IMR-90 (cell line): ENCODE results near the gene ITIH4. TPM values are rescaled to one million over a fixed set of nuclear protein-coding genes. Genes with fewer than 3 reads are reported as not detected.
A peak's percentile ranks its signal among the peaks of the same experiment; 100 is the strongest.

Experiments used
- ATAC-seq: fragments of 200-7000 bp; cut with Tn5 transposase; 2 replicates; pipeline ENCODE4 v1.9.1; 2020; ENCODE audit warnings: low read depth, mild to moderate bottlenecking, moderate library complexity
- BruUV-seq: library from RNA; stranded (reverse); fragments of 400-500 nt; replicated peaks from 2 replicates; lab custom pipeline; 2021; lab: Mats Ljungman, UMichigan
- CTCF ChIA-PET: fragments of 300-600 bp; formaldehyde crosslinking; extraction: SDS; loops from one replicate; lab custom pipeline; 2021; ENCODE audit warnings: antibody characterized with exemption; lab: Yijun Ruan, JAX
- POLR2A ChIA-PET: fragments of 300-600 bp; sonication (Branson Sonifier 250); formaldehyde crosslinking; loops from one replicate; lab custom pipeline; 2022; ENCODE audit warnings: antibody characterized with exemption; ENCODE audit not compliant: unreplicated experiment; lab: Charles Lee
- DNase-seq: peaks from one replicate; pipeline ENCODE4 v3.0.0; 2013
- H2AFZ ChIP-seq: replicated peaks from 2 replicates; pipeline ENCODE3; 2013; ENCODE audit warnings: low read length, mild to moderate bottlenecking; ENCODE audit not compliant: poor library complexity
- H2AK5ac ChIP-seq: 2 replicates; pipeline ENCODE4 v1.6.1; 2013; ENCODE audit warnings: low read depth, low read length, inconsistent platforms
- H2AK9ac ChIP-seq: replicated peaks from 2 replicates; pipeline ENCODE3; 2013; ENCODE audit warnings: mild to moderate bottlenecking, low read depth, low read length, moderate library complexity; ENCODE audit not compliant: poor library complexity
- H2BK120ac ChIP-seq: 2 replicates; pipeline ENCODE4 v1.6.1; 2013; ENCODE audit warnings: low read depth, low read length, inconsistent platforms
- H2BK15ac ChIP-seq: 3 replicates; pipeline ENCODE4 v1.6.1; 2013; ENCODE audit warnings: low read depth, low read length, inconsistent platforms
- H2BK20ac ChIP-seq: 2 replicates; pipeline ENCODE4 v1.6.1; 2013; ENCODE audit warnings: low read depth, mild to moderate bottlenecking, inconsistent platforms, low read length, moderate library complexity
- H2BK5ac ChIP-seq: 2 replicates; pipeline ENCODE4 v1.6.1; 2013; ENCODE audit warnings: mild to moderate bottlenecking, low read depth, low read length, inconsistent platforms; ENCODE audit not compliant: poor library complexity, severe bottlenecking
- H3K14ac ChIP-seq: replicated peaks from 2 replicates; pipeline ENCODE4 v1.6.1; 2013; ENCODE audit warnings: low read depth, low read length, inconsistent platforms
- H3K18ac ChIP-seq: 2 replicates; pipeline ENCODE4 v1.6.1; 2013; ENCODE audit warnings: low read depth, low read length, control low read depth
- H3K23ac ChIP-seq: 2 replicates; pipeline ENCODE4 v1.6.1; 2013; ENCODE audit warnings: low read depth, low read length, inconsistent platforms
- H3K27ac ChIP-seq: 2 replicates; pipeline ENCODE4 v1.5.1; 2013; ENCODE audit warnings: mild to moderate bottlenecking, control low read depth, low read length; ENCODE audit not compliant: insufficient read depth
- H3K27me3 ChIP-seq: 2 replicates; pipeline ENCODE4 v1.6.1; 2013; ENCODE audit warnings: low read length; ENCODE audit not compliant: control insufficient read depth, insufficient read depth
- H3K36me3 ChIP-seq: 2 replicates; pipeline ENCODE4 v1.6.1; 2013; ENCODE audit warnings: low read length, mixed read lengths; ENCODE audit not compliant: control insufficient read depth, insufficient read depth
- H3K4ac ChIP-seq: 2 replicates; pipeline ENCODE4 v1.6.1; 2013; ENCODE audit warnings: low read depth, low read length, inconsistent platforms
- H3K4me1 ChIP-seq: 2 replicates; pipeline ENCODE4 v1.6.1; 2013; ENCODE audit warnings: low read length, mixed read lengths; ENCODE audit not compliant: control insufficient read depth, insufficient read depth
- H3K4me2 ChIP-seq: 2 replicates; pipeline ENCODE4 v1.6.1; 2013; ENCODE audit warnings: low read depth, mild to moderate bottlenecking, control low read depth, low read length, moderate library complexity
- H3K4me3 ChIP-seq: 2 replicates; pipeline ENCODE4 v1.5.1; 2013; ENCODE audit warnings: low read depth, mild to moderate bottlenecking, control low read depth, low read length, moderate library complexity; ENCODE audit not compliant: insufficient read depth
- H3K56ac ChIP-seq: 2 replicates; pipeline ENCODE4 v1.6.1; 2013; ENCODE audit warnings: low read length, inconsistent platforms; ENCODE audit not compliant: insufficient read depth; ENCODE audit errors: extremely low read depth
- H3K79me1 ChIP-seq, 2 experiments: 2 replicates each; pipeline ENCODE4 v1.6.1; 2013; ENCODE audit warnings: low read length in 2 of 2, inconsistent platforms in 1 of 2, low read depth in 1 of 2
- H3K9ac ChIP-seq: 2 replicates; pipeline ENCODE4 v1.6.1; 2013; ENCODE audit warnings: low read depth, low read length, control low read depth
- H3K9me1 ChIP-seq: 2 replicates; pipeline ENCODE4 v1.6.1; 2013; ENCODE audit warnings: low read length, inconsistent platforms; ENCODE audit not compliant: insufficient read depth
- H3K9me3 ChIP-seq: 2 replicates; pipeline ENCODE4 v1.6.1; 2013; ENCODE audit warnings: low read length; ENCODE audit not compliant: control insufficient read depth, insufficient read depth
- H4K20me1 ChIP-seq: 2 replicates; pipeline ENCODE4 v1.6.1; 2013; ENCODE audit warnings: low read length, inconsistent platforms; ENCODE audit not compliant: insufficient read depth
- H4K5ac ChIP-seq: 2 replicates; pipeline ENCODE4 v1.6.1; 2013; ENCODE audit warnings: mild to moderate bottlenecking, low read depth, low read length, control low read depth
- H4K8ac ChIP-seq, 2 experiments: 2 replicates each; pipeline ENCODE4 v1.6.1; 2013; ENCODE audit warnings: low read depth in 2 of 2, low read length in 2 of 2, control low read depth in 1 of 2, inconsistent platforms in 1 of 2
- H4K91ac ChIP-seq: 2 replicates; pipeline ENCODE4 v1.6.1; 2013; ENCODE audit warnings: low read depth, low read length, inconsistent platforms; ENCODE audit not compliant: insufficient read depth
- BHLHE40 ChIP-seq: fragments of 150-350 bp; IDR thresholded peaks from 2 replicates; pipeline ENCODE4 v1.6.1; 2016; ENCODE audit warnings: mild to moderate bottlenecking, low read depth, low read length
- CEBPB ChIP-seq: IDR thresholded peaks from 2 replicates; pipeline ENCODE4 v1.6.1; 2012; ENCODE audit warnings: low read depth, low read length, improper control_type of control experiment
- CHD1 ChIP-seq: IDR thresholded peaks from 2 replicates; pipeline ENCODE4 v1.6.1; 2012; ENCODE audit warnings: low read depth, low read length, improper control_type of control experiment
- CTCF ChIP-seq: conservative IDR thresholded peaks from 2 replicates; pipeline ENCODE4 v1.5.1; 2012; ENCODE audit warnings: mild to moderate bottlenecking, low read depth, low read length, improper control_type of control experiment
- FOS ChIP-seq: fragments of 150-350 bp; IDR thresholded peaks from 2 replicates; pipeline ENCODE4 v1.6.1; 2016; ENCODE audit warnings: low read depth, low read length
- MAFK ChIP-seq: IDR thresholded peaks from 2 replicates; pipeline ENCODE4 v1.6.1; 2012; ENCODE audit warnings: low read depth, low read length, improper control_type of control experiment
- MAZ ChIP-seq: IDR thresholded peaks from 2 replicates; pipeline ENCODE4 v1.6.1; 2012; ENCODE audit warnings: low read depth, mild to moderate bottlenecking, low read length, improper control_type of control experiment, moderate library complexity, borderline replicate concordance
- MXI1 ChIP-seq: IDR thresholded peaks from 2 replicates; pipeline ENCODE4 v1.6.1; 2012; ENCODE audit warnings: low read depth, mild to moderate bottlenecking, low read length, moderate library complexity, borderline replicate concordance
- NFE2L2 ChIP-seq: fragments of 150-350 bp; IDR thresholded peaks from 2 replicates; pipeline ENCODE4 v1.6.1; 2016; ENCODE audit warnings: low read depth, mild to moderate bottlenecking, low read length
- POLR2A ChIP-seq: IDR thresholded peaks from 2 replicates; pipeline ENCODE4 v1.6.1; 2012; ENCODE audit warnings: mild to moderate bottlenecking, low read depth, low read length
- RAD21 ChIP-seq: IDR thresholded peaks from 2 replicates; pipeline ENCODE4 v1.6.1; 2012; ENCODE audit warnings: low read length, improper control_type of control experiment
- RCOR1 ChIP-seq: IDR thresholded peaks from 2 replicates; pipeline ENCODE4 v1.6.1; 2012; ENCODE audit warnings: mild to moderate bottlenecking, low read length, improper control_type of control experiment; ENCODE audit not compliant: insufficient replicate concordance
- RFX5 ChIP-seq: IDR thresholded peaks from 2 replicates; pipeline ENCODE4 v1.8.0; 2012; ENCODE audit warnings: low read depth, mild to moderate bottlenecking, low read length, moderate library complexity
- SMC3 ChIP-seq: fragments of 150-350 bp; IDR thresholded peaks from 2 replicates; pipeline ENCODE4 v1.6.1; 2016; ENCODE audit warnings: low read depth, mild to moderate bottlenecking, antibody characterized with exemption, low read length, moderate library complexity
- USF2 ChIP-seq: fragments of 150-350 bp; IDR thresholded peaks from 2 replicates; pipeline ENCODE4 v1.6.1; 2017; ENCODE audit warnings: mild to moderate bottlenecking, antibody characterized with exemption, low read length, low read depth
- WGBS, 2 experiments: methylation state at CpG; one replicate each; pipeline versions ENCODE4 v1.1.5 to v1.1.7; 2013; ENCODE audit warnings: missing lambda C conversion rate in 2 of 2; ENCODE audit not compliant: insufficient read length in 1 of 2; ENCODE audit errors: extremely low coverage in 2 of 2; 5-methylcytosine and 5-hydroxymethylcytosine counted together
- dilution Hi-C: fragments of 300-500 bp; cut with HindIII; formaldehyde crosslinking; loops from one replicate; pipeline ENCODE4 v1.14.3; 2018; ENCODE audit warnings: low sequenced_read_pairs; ENCODE audit not compliant: unreplicated experiment
- in situ Hi-C: fragments of 300-500 bp; cut with MboI; formaldehyde crosslinking; loops from 3 replicates; pipeline ENCODE4 v1.14.3; 2019; ENCODE audit warnings: low sequenced_read_pairs, inconsistent platforms, mixed read lengths
- intact Hi-C: fragments of 100-400 bp; cut with micrococcal nuclease; formaldehyde crosslinking; loops from 2 replicates; pipeline ENCODE4 v1.10.0; 2022
- polyA plus RNA-seq, 3 experiments: library from polyadenylated mRNA; depleted of rRNA; stranded (reverse); fragments of >200 nt; gene quantifications; 2 replicates each; pipeline ENCODE4 v1.2.3, GENCODE V29; 2012; ENCODE audit warnings: low replicate concordance in 1 of 3
- total RNA-seq: library from RNA; depleted of rRNA; stranded (reverse); fragments of >200 nt; gene quantifications from 2 replicates; pipeline ENCODE4 v1.2.3, GENCODE V29; 2012
- TF ChIP-seq, protein P1 (sequence below): fragments of 150-350 bp; IDR thresholded peaks from 2 replicates; pipeline ENCODE4 v1.6.1; 2016; ENCODE audit warnings: low read depth, mild to moderate bottlenecking, low read length, moderate library complexity, borderline replicate concordance

ITIH4 gene
- total and polyA plus RNA-seq, 2 of the 4 experiments (the other 2 are of a cell fraction) = 0.26 to 0.36 TPM

DNA sequence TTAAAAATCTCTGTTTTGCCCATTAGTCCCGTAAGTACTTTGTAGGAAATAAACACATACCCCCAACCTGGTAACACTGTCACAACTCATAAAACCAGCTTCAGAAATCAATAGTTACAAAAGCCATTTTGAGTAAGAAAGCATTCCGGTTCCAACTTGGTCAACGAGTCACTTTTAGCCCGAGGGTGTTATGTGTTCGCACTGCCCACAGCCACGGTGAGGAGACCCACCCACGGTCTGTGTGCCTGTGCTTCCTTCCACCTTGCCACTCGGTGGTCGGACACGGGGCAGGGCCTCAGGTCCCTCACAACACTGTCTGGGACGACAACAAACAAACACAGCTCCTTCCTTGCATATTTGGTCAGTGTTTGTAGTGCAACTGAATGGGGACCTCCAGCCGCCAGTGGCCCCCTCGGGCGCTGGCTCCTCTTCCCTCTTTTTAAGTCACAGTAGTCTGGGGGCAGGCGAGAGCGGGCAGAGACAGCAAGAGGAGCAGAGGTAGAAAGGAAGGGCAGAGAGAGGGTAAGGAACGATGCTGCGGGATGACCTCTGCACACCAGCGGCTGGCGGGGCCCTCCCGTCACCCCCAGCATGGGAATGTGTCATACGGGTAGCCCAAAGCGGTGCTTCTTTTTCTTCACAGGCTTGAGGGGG, 9.5 kb upstream of the ITIH4 start:
- peaks cover 17% of the 10 kb centered on the region; the same call in 1 of the 2 replicates for H3K36me3 ChIP-seq
- ATAC-seq = no peak
- no peak overlapping the region for H3K14ac ChIP-seq
- in situ Hi-C loops = no loop called here
- ChIA-PET CTCF (no interaction called here), POLR2A (no interaction called here)
- H3K4me1 ChIP-seq = peaks cover 10% of the 10 kb centered on the region; the same call in 1 of the 2 replicates
- H2BK15ac ChIP-seq = no peak overlapping the region
- BruUV-seq = no TSS peak
- H3K4ac ChIP-seq = no peak overlapping the region
- peaks cover 13% of the 10 kb centered on the region; the same call in 1 of the 2 replicates for H3K9me1 ChIP-seq
- H2BK5ac ChIP-seq = no peak overlapping the region
- H2AK5ac ChIP-seq = no peak overlapping the region
- no peak overlapping the region for H3K27ac ChIP-seq
- no peaks in the 10 kb centered on the region; a peak in 1 of 4 replicates for H3K79me1 ChIP-seq
- H3K4me3 ChIP-seq = no peak overlapping the region
- no peaks in the 10 kb centered on the region for H3K9me3 ChIP-seq
- 87% methylated on average over 3 of the region's 23 CpGs; no CpG with 5 or more reads in 1 of the 2 experiments for WGBS, 2 experiments
- no peak overlapping the region for H3K4me2 ChIP-seq
- no peaks in the 10 kb centered on the region for H3K27me3 ChIP-seq
- H3K56ac ChIP-seq = no peak overlapping the region
- TF ChIP-seq USF2 (no peak), RAD21 (no peak), SMC3 (no peak), POLR2A (no peak), MAZ (no peak), BHLHE40 (no peak), CEBPB (no peak), MAFK (no peak), FOS (no peak), NFE2L2 (no peak), CHD1 (no peak), CTCF (no peak), RFX5 (no peak), RCOR1 (no peak), MXI1 (no peak)
- TF ChIP-seq, protein P1, sequence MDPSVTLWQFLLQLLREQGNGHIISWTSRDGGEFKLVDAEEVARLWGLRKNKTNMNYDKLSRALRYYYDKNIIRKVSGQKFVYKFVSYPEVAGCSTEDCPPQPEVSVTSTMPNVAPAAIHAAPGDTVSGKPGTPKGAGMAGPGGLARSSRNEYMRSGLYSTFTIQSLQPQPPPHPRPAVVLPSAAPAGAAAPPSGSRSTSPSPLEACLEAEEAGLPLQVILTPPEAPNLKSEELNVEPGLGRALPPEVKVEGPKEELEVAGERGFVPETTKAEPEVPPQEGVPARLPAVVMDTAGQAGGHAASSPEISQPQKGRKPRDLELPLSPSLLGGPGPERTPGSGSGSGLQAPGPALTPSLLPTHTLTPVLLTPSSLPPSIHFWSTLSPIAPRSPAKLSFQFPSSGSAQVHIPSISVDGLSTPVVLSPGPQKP = no peak
- H4K20me1 ChIP-seq = no peaks in the 10 kb centered on the region; the same call in 1 of the 2 replicates
- H2AFZ ChIP-seq = no peak overlapping the region
- H4K8ac ChIP-seq = no peak overlapping the region
- no peak overlapping the region for H3K9ac ChIP-seq
- DNase-seq = no peak
- no peak overlapping the region for H3K23ac ChIP-seq
- no peak overlapping the region for H4K91ac ChIP-seq
- intact Hi-C loops = no loop called here
- H2BK120ac ChIP-seq = no peak overlapping the region
- no peak overlapping the region for H2BK20ac ChIP-seq
- H4K5ac ChIP-seq = no peak overlapping the region
- H3K18ac ChIP-seq = no peak overlapping the region
- peak overlapping the region; percentile 29 for H2AK9ac ChIP-seq
- dilution Hi-C loops = no loop called here
